SK-N-MC (cell line): Measurements from ENCODE around the gene NQO2.

Experiments
- EZH2 ChIP-seq: fragments of 200-600 bp; sonication (generic); IDR thresholded peaks from one replicate; pipeline ENCODE4 v1.6.1; 2017; ENCODE audit warnings: antibody characterized with exemption
- POLR2AphosphoS5 ChIP-seq: IDR thresholded peaks from 2 replicates; pipeline ENCODE4 v1.6.1; 2012; ENCODE audit warnings: mild to moderate bottlenecking, low read depth, low read length, borderline replicate concordance

DNA sequence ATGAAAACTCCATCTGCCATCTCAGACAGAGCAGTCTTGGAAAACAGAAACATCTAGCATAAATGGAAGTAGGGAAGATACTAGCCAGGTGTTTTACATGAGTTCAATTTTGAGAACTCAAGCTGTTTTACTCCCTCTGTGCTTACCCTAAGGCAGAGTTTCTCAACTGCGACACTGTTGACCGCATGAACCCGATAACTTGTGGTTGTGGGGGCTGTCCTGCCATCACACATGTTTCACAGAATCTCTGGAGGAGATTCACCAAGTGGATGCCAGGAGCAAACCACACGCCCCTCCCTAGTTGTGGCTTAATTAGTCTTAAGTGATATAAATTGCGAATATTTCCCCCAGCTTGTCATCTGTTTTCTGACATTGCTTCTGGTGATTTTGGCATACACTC lies 26.0 kb upstream of the NQO2 start:
- no peak; the same call in 1 of the 2 replicates for TF ChIP-seq POLR2AphosphoS5
- no peak for TF ChIP-seq EZH2
